ENCODE measurements around the gene ZNF609.

The ZNF609 gene

DNA sequence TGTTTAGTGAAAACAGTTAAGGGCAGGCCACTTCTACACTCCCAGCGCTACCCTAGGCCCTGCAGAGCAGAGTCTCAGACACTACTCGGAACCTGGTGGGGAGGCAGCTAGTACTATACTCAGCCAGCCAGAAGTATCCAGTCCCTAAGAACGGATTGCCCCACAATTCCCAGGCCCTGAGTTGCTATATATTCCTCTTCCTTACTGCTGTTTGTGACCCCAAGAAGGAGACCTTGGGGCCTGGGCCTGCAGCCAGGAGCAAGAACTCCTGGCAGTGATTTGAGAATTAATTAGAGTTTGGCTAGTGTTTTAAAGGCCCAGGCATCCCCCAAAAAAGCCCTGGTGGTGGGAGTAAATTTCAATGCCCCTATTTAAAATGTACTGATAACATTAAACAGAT, 227.3 kb downstream of the ZNF609 start:
- Histone ChIP-seq H3K36me3 (ENCODE audit: low read depth) (peaks cover 86% of the 10 kb centered on the region), H3K4me3 (ENCODE audit: severe bottlenecking) (no peak overlapping the region), H3K27ac (ENCODE audit: poor library complexity, severe bottlenecking) (no peak overlapping the region), H3K27me3 (ENCODE audit: insufficient read depth, poor library complexity, severe bottlenecking) (no peaks in the 10 kb centered on the region), H3K4me1 (ENCODE audit: insufficient read depth, poor library complexity, severe bottlenecking) (no peaks in the 10 kb centered on the region), H3K9me3 (ENCODE audit: severe bottlenecking) (no peaks in the 10 kb centered on the region)
- TF ChIP-seq, protein P1, sequence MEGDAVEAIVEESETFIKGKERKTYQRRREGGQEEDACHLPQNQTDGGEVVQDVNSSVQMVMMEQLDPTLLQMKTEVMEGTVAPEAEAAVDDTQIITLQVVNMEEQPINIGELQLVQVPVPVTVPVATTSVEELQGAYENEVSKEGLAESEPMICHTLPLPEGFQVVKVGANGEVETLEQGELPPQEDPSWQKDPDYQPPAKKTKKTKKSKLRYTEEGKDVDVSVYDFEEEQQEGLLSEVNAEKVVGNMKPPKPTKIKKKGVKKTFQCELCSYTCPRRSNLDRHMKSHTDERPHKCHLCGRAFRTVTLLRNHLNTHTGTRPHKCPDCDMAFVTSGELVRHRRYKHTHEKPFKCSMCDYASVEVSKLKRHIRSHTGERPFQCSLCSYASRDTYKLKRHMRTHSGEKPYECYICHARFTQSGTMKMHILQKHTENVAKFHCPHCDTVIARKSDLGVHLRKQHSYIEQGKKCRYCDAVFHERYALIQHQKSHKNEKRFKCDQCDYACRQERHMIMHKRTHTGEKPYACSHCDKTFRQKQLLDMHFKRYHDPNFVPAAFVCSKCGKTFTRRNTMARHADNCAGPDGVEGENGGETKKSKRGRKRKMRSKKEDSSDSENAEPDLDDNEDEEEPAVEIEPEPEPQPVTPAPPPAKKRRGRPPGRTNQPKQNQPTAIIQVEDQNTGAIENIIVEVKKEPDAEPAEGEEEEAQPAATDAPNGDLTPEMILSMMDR (IDR thresholded peaks at IDR 0.05; ENCODE audit: poor library complexity, severe bottlenecking) = no peak
- ATAC-seq (ENCODE audit: low read depth) = no peak
- DNase-seq (ENCODE audit: low spot score) = no peak

DNA sequence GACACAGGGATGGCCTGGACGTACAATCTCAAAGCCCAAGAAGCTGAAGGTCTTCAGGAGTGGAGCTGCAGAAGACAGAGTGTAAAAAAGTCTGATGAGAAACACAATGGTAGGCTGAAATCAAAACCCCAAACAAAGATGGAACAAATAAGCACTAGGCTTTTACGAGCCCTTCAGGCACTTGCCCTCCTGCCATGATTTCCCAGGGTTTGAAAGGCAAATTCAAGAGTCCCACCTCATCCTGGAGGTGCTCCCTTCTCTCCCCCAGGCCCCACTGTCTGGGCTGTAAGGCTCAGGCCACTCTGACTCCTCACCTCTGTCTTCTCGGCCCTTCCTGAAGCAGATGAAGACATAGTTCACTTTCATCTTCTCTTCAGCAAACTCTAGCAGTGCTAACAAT, 228.4 kb downstream of the ZNF609 start:
- no peak overlapping the region for H3K27ac ChIP-seq (ENCODE audit: poor library complexity, severe bottlenecking)
- DNase-seq (ENCODE audit: low spot score) (no peak), ATAC-seq (ENCODE audit: low read depth) (no peak)
- H3K4me1 ChIP-seq (ENCODE audit: insufficient read depth, poor library complexity, severe bottlenecking) = peaks cover 3% of the 10 kb centered on the region
- peaks cover 88% of the 10 kb centered on the region for H3K36me3 ChIP-seq (ENCODE audit: low read depth)
- TF ChIP-seq, protein P1 (IDR thresholded peaks at IDR 0.05; ENCODE audit: poor library complexity, severe bottlenecking) = no peak
- no peaks in the 10 kb centered on the region for H3K27me3 ChIP-seq (ENCODE audit: insufficient read depth, poor library complexity, severe bottlenecking)
- no peaks in the 10 kb centered on the region for H3K9me3 ChIP-seq (ENCODE audit: severe bottlenecking)
- H3K4me3 ChIP-seq (ENCODE audit: severe bottlenecking) = no peak overlapping the region

DNA sequence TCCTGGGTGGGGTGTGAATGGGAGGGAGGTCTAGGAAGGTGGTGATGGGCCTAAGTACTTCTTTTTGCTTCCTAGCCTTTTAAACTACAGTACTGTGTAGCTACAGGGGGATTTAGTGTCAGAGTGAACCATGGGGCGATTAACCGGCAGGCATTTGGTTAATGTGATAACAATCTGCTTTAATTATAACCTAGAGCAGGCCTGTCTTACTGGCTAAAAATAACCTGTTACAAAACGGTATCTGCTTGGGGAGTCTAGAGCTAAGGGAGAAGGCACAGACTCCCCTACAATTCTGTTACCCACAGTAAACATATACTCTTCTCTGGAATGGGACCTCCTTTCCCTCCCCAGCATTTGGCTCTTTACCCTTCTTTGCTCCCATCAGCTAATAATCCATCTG, 229.6 kb downstream of the ZNF609 start:
- H3K4me1 ChIP-seq (ENCODE audit: insufficient read depth, poor library complexity, severe bottlenecking) = peaks cover 3% of the 10 kb centered on the region
- DNase-seq (ENCODE audit: low spot score) = no peak

DNA sequence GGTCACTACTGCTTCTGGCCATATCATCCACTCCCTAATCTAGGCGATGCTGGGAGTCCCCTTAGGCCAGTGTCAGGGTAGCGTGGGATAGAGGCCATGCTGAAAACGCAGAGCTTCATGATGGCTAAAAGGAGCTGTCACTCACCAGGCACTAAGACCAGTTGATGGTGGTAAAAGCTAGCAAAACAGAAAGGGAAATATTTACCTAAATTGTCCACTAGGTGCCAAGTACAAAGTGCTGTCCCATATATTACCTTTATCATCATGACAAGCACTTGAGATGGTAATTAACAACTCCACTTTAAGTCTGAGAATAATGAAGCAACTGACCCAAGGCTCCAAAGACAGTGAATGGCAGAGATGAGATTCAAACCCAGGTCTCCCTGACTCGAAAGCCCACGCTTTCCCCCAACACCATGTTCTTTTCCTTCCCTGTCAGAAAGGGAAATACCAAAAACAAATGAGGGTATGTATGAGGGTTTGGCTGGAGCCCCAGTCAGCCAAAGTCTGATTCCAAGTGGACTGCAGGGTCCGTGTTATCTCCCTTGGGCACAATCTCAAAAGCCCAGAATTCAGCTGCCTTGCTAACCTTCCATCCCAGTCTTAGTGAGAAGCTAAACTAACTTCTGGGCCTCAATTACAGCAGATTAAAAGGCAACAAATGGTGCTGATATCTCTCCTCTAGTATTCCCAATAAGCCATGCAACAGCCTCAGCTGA, 230.4 kb downstream of the ZNF609 start:
- ATAC-seq (ENCODE audit: low read depth) = no peak
- no peak overlapping the region for H3K4me3 ChIP-seq (ENCODE audit: severe bottlenecking)
- peaks cover 3% of the 10 kb centered on the region for H3K4me1 ChIP-seq (ENCODE audit: insufficient read depth, poor library complexity, severe bottlenecking)
- no peak overlapping the region for H3K27ac ChIP-seq (ENCODE audit: poor library complexity, severe bottlenecking)
- DNase-seq (ENCODE audit: low spot score) = no peak
- H3K36me3 ChIP-seq (ENCODE audit: low read depth) = peaks cover 94% of the 10 kb centered on the region
- no peaks in the 10 kb centered on the region for H3K9me3 ChIP-seq (ENCODE audit: severe bottlenecking)
- TF ChIP-seq, protein P1 (IDR thresholded peaks at IDR 0.05; ENCODE audit: poor library complexity, severe bottlenecking) = peak; percentile 19
- H3K27me3 ChIP-seq (ENCODE audit: insufficient read depth, poor library complexity, severe bottlenecking) = no peaks in the 10 kb centered on the region

More for the DNA sequence above, 229.6 kb downstream of the ZNF609 start:
- Histone ChIP-seq H3K36me3 (ENCODE audit: low read depth) (peaks cover 90% of the 10 kb centered on the region), H3K27me3 (ENCODE audit: insufficient read depth, poor library complexity, severe bottlenecking) (no peaks in the 10 kb centered on the region), H3K27ac (ENCODE audit: poor library complexity, severe bottlenecking) (no peak overlapping the region), H3K4me3 (ENCODE audit: severe bottlenecking) (no peak overlapping the region), H3K9me3 (ENCODE audit: severe bottlenecking) (no peaks in the 10 kb centered on the region)
- TF ChIP-seq, protein P1 (IDR thresholded peaks at IDR 0.05; ENCODE audit: poor library complexity, severe bottlenecking) = no peak
- ATAC-seq (ENCODE audit: low read depth) = no peak

DNA sequence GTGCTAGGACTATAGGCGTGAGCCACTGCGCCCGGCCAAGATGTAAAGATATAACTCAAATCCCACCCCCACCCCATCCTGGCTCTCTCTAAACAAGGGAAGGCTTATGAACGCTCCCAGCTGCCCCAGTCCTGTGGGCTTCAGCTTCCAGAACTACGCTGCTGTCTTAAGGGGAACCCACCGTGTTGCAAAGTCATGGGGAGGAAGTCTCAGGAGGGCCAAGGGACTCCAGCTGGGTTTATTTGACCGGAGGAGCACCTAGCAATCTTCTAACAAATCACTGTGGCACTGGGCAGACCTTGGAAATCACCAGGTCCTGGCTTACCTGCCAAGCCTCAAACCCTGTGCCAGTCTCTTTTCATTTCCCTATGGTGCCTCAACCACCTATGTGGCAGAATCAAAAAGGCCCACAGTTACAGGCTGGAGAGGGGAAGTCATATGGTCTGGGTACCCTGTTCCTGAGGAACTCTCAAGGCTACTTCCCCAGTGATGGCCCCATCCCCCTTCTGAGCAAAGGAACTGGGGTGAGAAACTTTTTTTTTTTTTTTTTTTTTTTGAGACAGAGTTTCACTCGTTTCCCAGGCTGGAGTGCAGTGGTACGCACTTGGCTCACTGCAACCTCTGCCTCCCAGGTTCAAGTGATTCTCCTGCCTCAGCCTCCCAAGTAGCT, 231.7 kb downstream of the ZNF609 start:
- DNase-seq (ENCODE audit: low spot score) = no peak
- Histone ChIP-seq H3K27me3 (ENCODE audit: insufficient read depth, poor library complexity, severe bottlenecking) (no peaks in the 10 kb centered on the region), H3K4me1 (ENCODE audit: insufficient read depth, poor library complexity, severe bottlenecking) (peaks cover 3% of the 10 kb centered on the region), H3K4me3 (ENCODE audit: severe bottlenecking) (no peak overlapping the region), H3K9me3 (ENCODE audit: severe bottlenecking) (no peaks in the 10 kb centered on the region), H3K27ac (ENCODE audit: poor library complexity, severe bottlenecking) (no peak overlapping the region), H3K36me3 (ENCODE audit: low read depth) (peaks cover 89% of the 10 kb centered on the region)
- TF ChIP-seq, protein P1 (IDR thresholded peaks at IDR 0.05; ENCODE audit: poor library complexity, severe bottlenecking) = no peak
- no peak for ATAC-seq (ENCODE audit: low read depth)
